Measurements from ENCODE around the gene FERD3L. TPM values are rescaled to one million over a fixed set of nuclear protein-coding genes. Genes with fewer than 3 reads are reported as not detected.

Gene FERD3L
- total RNA-seq, 1 donor from 2014 or later: not detected

DNA sequence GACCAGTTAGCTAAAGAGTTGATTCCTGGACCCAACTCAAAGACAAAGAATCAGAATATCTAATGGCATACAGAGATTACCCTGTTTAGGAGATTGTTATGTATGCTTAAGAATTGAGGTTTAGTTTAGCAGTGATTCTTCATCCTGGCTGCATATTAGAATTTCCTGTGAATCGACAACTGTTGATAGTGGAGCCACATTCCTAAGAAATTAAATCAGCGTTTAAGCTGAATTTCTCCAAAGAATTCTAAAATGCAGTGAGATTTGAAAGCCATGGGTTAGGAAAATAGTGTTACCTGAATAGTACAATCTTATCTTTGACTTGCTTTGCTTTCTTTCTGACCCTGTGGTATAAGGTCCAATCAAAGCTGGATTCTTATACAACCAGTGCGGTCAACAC lies 16.4 kb upstream of the FERD3L start:
- intact Hi-C loops (cut with DNase I): no loop called here
- ATAC-seq (no peak), DNase-seq (no peak)
- no peaks in the 10 kb centered on the region for H3K9me3 ChIP-seq
- no peak overlapping the region for H3K4me3 ChIP-seq
- H3K27me3 ChIP-seq: no peaks in the 10 kb centered on the region
- no peaks in the 10 kb centered on the region for H3K4me1 ChIP-seq
- H3K36me3 ChIP-seq: no peaks in the 10 kb centered on the region
- H3K27ac ChIP-seq: no peak overlapping the region
- TF ChIP-seq, protein P1, sequence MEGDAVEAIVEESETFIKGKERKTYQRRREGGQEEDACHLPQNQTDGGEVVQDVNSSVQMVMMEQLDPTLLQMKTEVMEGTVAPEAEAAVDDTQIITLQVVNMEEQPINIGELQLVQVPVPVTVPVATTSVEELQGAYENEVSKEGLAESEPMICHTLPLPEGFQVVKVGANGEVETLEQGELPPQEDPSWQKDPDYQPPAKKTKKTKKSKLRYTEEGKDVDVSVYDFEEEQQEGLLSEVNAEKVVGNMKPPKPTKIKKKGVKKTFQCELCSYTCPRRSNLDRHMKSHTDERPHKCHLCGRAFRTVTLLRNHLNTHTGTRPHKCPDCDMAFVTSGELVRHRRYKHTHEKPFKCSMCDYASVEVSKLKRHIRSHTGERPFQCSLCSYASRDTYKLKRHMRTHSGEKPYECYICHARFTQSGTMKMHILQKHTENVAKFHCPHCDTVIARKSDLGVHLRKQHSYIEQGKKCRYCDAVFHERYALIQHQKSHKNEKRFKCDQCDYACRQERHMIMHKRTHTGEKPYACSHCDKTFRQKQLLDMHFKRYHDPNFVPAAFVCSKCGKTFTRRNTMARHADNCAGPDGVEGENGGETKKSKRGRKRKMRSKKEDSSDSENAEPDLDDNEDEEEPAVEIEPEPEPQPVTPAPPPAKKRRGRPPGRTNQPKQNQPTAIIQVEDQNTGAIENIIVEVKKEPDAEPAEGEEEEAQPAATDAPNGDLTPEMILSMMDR (IDR thresholded peaks at IDR 0.05): no peak

DNA sequence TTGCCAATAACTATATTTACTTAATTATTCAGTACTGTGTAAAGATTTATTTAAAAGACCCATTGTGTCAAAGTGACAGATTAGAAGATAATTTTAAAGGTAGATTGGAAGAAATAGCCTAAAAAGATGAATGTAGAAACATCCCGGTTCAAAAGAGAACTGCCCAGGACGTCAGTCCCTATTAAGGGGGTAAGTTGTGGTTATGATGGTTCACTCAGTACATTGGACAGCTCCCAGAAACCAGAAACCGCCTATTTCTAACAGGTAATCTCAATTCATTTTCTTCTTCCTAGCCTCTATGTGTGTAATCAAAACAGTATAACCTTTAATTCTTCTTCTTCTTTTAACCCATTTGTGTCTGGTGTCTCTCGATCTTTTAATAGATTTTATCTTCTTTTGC lies 1.5 kb upstream of the FERD3L start:
- intact Hi-C loops (cut with DNase I): no loop called here
- no peaks in the 10 kb centered on the region for H3K4me1 ChIP-seq
- DNase-seq: no peak
- no peak overlapping the region for H3K27ac ChIP-seq
- H3K36me3 ChIP-seq: no peaks in the 10 kb centered on the region
- no peak for ATAC-seq
- no peaks in the 10 kb centered on the region for H3K9me3 ChIP-seq
- peaks cover 48% of the 10 kb centered on the region for H3K27me3 ChIP-seq
- TF ChIP-seq, protein P1 (IDR thresholded peaks at IDR 0.05): no peak
- H3K4me3 ChIP-seq: no peak overlapping the region

DNA sequence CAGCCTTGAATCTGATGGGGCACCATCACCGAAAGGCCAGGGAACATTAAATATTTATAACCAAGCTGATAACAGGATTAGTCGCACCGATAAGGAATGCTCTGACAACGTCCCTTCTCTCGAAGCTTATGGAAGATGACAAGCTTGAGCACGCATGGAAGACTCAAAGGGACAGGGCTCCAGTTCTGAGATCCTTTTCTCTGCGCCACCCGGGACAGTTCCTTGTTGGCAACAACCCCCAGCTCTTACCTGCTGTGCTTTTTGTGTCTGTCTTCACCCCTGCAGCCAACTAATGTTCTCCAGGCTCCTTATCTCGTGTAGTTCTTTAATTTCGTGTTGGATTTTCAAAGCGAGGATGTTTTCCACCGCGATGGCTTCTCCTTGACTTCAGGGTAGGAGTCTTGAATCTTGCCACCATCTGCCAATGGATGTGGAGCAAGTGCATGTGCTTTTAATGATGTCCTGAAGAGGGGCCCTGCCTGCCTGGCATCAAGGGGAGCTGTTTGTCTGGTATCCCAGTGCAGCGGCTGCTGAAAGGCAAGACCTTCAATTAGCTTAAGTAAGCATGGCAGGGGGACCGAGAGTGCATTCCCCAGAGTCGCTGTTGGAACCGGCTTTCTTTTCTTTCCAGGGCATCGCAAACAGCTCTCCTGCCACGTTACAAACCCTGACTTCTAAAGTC lies 354 bp upstream of the FERD3L start:
- TF ChIP-seq, protein P1 (IDR thresholded peaks at IDR 0.05): no peak
- intact Hi-C loops (cut with DNase I): no loop called here
- H3K27ac ChIP-seq: no peak overlapping the region
- H3K4me1 ChIP-seq: no peaks in the 10 kb centered on the region
- ATAC-seq (no peak), DNase-seq (no peak)
- H3K27me3 ChIP-seq: peaks cover 51% of the 10 kb centered on the region
- H3K4me3 ChIP-seq: no peak overlapping the region
- no peaks in the 10 kb centered on the region for H3K9me3 ChIP-seq
- no peaks in the 10 kb centered on the region for H3K36me3 ChIP-seq

DNA sequence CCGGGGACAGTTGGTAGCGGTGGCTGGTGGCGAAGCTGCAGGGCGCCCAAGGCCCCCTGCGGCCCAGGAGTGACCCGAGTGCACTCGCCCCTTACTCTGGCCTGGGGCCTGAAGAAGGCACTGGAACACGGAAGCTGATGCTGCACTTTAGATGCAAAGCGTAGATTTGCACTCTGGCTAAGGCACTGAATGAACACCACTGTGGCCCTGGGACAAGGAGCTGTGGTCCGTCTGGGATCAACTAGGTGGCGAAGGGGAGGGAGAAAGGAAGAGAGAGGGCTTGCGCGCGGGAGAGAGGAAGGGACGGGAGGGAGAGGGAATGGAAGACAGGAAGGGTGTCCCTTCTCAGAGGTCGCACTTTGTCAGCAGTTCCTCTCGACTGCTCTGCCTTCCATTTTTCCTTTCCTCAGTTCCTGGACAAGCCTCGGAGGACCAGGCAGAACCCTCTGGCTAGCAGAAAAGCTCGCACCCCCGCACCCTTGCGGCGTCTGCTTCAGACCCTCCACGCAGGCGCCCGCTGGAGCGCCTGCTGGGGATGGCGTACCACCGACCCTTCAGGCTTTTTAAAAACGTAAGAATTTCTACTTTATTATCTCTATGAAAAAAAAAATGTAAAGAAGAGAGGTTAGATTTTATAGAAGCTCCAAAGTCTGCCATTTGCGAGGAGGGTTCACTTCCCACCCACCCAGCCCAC lies 1.2 kb downstream of the FERD3L start:
- no peak for DNase-seq
- no peak overlapping the region for H3K4me3 ChIP-seq

DNA sequence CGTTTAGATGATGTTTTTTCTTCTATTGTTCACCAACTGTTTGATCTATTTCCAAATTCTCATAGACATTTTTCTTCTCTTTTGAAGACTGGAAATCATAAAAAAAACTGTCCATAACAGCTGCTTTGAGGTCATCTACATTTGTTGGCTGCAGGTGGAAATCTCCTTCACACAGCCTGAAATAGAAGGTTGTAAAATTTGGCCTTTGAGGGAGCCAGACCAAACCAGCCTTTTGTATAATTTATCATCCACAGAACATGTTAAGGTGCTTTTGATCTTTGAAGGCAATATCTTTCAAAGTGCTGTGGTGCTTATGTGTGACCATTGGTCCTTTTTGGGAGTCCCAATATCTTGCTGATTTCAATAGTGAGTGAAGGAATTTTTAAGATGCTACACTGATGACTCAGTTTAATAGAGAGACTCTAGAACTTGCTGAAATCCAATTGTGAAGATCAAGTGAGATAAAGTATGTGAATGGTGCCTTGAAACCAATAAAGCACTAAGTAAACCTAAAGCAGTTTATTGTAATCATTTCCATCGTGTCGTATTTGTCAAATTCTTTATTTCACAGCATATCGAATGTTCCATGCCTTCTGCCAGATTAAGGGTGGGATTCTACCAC lies 5.4 kb downstream of the FERD3L start:
- Histone ChIP-seq H3K36me3 (no peaks in the 10 kb centered on the region), H3K9me3 (no peaks in the 10 kb centered on the region), H3K4me3 (no peak overlapping the region), H3K4me1 (no peaks in the 10 kb centered on the region), H3K27ac (no peak overlapping the region), H3K27me3 (peaks cover 28% of the 10 kb centered on the region)
- intact Hi-C loops (cut with DNase I): no loop called here
- TF ChIP-seq, protein P1 (IDR thresholded peaks at IDR 0.05): no peak
- DNase-seq (no peak), ATAC-seq (no peak)

More for the DNA sequence above, 1.2 kb downstream of the FERD3L start:
- peak; percentile 33 for ATAC-seq
- H3K9me3 ChIP-seq: no peaks in the 10 kb centered on the region
- H3K27ac ChIP-seq: no peak overlapping the region
- H3K4me1 ChIP-seq: no peaks in the 10 kb centered on the region
- intact Hi-C loops (cut with DNase I): no loop called here
- no peaks in the 10 kb centered on the region for H3K36me3 ChIP-seq
- peaks cover 51% of the 10 kb centered on the region for H3K27me3 ChIP-seq
- TF ChIP-seq, protein P1 (IDR thresholded peaks at IDR 0.05): no peak

Data from upper lobe of right lung (tissue), 1 donor.